ELF-1 (cell line): ENCODE measurements around the gene PTPA.

Source experiments
- DNase-seq: peaks from one replicate; pipeline ENCODE4 v3.0.0-alpha.2; 2016; ENCODE audit warnings: low read depth, low spot score

The PTPA gene

DNA sequence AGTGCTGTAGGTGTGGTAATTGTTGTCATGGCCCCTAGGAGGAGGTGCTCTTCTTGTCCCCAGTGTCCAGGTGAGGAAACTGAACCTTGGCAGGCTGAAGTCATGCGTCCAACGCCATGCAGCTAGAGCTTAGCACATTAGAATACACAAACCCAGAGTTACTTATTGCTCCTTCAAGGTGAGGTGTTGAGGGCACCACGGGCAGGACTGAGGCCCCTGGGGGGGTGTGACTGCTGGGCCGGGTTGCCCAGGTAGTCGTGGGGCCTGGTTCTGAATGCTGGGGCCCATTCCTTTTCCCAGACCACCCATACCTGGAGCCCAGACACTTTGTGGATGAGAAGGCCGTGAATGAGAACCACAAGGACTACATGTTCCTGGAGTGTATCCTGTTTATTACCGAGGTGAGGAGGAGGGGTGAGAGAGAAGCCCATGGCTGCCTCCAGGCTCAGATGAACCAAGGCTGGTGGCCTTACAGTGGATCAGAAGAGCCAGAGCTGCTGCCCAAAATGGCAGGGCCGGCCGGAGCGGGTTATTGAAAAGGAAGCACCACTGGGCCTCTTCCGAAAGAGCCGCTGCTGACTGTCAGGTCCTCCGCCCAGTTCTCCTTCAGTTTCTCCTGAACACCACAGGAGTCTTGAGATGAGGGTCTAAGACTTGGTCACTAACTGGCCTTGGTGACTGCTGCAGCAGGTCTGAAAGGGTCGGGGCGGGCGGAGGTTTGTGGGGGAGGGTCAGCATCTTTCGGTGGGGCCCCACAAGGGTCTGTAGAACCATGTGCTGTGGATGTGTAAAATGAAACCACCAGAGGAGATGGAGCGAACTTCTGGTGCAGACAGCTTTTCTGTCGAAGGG lies 26.3 kb downstream of the PTPA start:
- DNase-seq = no peak

GRCh38 chr9:129138144-129138462 lies 26.9 kb downstream of the PTPA start:
- no peak for DNase-seq

DNA sequence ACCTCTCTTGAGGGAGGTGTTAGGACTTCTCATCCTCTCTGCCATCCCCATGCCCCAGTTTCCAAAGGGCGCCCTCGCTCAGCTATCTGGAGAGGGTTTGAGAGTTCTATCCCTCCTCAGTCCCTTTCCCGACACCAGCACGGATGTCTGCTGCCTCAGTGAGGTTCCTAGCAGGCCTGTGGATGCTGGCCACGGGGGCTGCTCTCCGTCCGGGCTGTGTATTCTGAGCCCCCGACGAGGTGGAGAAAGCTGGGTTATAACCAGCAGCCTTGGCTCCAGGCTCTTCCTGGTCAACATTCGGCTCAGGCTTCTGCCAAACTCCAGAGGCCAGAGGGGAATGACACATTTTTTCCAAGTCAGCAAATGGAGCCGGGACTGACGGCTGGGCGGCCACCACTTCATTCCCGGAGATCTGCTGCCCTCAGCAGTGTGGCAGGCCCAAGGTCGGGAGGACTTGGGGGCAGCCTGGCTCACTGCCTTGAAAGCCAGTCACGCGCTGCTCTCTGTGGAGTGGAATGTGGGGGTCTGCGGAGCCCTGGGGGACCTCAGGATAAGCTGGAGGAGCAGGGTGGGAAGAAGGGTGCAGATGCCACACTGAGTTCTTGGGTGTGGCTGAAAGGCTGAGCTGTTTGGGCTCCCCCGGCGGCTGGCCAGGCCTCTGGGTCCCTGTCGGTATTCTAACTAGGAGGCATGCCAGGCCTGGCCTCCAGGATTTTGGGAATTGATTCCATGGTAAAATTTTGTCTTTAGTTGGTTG lies 27.4 kb downstream of the PTPA start:
- peak; percentile 54 for DNase-seq

DNA sequence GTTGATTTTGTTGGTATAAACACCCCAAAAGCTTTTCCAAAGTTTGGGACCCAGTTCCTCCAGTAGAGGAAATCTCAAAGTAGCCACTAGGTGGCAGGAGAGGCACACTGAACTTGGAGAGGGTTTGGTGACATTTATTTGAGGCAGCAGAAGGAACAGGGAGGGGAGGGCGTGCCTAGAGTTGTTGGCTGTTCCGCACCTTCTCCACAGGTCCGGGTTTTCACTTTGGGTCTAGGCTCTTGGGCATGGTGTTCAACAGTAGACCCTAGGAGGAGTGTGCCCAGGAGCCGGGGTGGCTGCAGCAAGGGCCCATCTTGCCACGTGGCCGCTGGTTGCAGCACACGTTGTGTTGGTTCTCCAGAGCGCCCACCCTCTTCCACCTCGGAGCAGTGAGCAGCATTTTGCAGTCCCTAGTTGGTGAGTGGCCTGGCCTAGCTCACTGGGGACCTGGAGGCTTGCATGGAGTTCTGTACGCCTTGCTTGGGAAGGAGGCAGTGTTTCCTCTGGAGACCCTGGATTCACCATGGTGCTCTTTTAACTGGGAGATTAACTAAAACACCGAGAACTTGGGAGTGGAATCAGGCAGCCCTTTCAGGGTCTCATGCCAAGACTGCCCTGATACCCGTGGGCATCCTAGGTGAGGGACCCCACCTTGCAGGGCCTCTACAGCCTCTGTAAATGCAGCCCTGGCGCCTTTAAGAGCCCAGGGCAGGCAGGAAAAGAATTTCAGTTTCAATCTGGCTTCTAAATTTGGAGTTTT lies 28.2 kb downstream of the PTPA start:
- DNase-seq = peak; percentile 90

GRCh38 chr9:129139993-129140396 lies 28.8 kb downstream of the PTPA start:
- DNase-seq = peak; percentile 98

DNA sequence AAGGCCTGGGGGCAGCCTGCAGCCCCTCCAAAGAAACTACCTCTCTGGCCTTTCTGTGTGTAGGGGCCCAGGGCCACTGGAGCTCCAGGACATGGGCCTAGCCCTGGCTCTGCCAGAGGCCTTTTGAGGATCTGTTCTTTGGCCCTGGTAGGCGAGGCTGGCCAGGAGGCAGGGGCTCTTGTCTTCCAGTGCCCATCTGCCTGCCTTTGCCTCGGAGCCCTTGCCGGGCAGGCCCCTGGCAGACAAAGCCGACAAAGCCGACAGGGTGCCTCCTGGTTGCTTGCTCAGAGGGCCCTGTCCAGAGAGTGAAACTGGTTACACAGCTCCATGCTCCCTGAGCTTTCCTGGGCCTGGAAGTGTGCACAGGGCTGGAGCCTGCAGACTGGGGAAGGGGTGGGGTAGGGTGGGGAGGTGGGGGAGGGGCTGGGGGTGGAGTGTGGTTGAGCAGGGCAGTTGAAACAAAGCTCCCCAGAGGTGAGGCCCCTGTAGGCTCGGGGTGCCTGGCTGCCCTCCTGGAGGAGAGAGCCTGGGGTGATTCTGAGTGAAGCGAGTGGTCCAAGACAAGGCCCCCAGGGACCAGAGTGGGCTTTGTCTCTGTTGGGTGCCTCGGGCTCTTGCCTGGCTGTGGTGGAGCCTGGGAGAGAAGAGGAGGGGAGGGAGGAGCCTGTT lies 29.3 kb downstream of the PTPA start:
- peak; percentile 79 for DNase-seq

DNA sequence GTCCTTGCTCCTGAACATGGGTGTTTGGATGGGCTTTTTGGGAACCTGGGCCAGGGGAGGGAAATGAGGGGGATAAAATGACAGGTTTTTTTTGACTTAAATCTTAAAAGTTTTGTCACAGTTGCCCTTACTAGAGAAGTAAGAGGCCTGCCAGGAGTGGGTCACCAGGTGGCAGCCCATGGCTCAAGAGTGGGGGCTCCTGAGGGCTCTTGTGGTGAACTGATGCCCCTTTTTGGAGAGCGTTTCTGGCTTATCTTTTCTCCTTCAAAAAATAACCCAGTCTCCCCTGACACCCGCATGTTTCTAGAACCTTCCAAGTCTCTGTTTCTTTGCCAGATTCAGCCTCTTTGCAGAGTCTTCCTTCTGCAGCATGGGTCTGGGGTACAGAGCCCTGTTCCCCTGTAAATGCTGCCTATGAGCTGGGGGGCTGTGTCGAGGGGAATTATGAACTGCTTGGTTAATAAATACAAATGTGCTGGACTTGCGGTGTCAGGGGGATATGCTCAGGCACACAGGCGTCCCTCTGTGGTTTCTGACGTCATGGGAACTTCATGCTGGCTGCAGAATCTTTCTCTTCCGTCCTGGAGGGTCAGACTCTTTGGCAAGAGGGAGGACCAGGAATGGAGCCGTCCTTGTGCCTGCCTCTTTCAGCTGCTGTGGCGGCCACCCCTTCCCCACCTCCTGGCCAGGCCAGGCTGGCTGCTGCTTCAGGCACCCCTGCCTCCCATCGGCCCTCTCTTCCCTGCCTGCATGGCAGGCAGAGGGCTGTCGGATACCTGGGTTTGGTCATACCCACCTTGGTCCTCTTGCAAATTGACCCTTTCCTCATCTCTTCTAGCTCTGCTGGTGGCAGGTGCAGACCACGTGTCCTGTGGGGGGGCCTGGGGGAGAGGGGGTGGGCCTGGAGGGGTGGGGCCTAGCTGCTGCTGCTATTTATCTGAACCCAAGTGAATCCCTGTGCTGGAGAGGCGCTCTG lies 30.1 kb downstream of the PTPA start:
- DNase-seq = no peak

DNA sequence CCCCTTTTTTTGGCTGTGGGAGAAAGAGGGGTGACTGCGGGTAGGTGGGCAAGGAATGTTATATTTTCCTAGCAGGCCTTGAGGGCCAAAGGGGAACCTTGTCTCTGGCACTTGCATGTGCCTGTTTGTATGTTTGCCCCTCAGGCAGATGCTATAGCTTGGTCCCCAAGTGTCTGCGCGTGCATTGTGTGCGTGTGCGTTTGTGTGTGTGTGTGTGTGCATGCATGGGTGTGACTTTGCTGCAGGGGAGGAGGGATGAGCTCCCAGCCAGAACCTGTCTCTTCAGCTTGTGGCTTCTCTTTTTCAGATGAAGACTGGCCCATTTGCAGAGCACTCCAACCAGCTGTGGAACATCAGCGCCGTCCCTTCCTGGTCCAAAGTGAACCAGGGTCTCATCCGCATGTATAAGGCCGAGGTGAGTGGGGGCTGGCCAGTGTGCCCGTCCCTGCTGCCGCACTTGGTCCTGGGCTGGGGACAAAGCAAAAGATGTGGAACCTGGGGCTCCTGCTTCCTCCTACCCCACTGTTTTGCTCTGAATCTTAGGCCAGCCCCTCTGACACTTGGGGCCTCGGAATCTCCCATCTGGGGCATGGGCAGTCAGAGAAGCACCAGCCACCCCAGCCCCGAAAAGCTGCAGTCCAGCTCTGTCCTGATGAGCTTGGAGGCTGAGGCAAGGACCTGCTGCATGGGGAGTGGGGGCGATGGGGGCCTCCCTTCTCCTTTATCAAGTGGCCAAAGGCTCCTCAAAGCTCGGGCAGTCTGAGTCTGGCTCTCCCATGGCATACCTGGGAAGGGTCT lies 31.1 kb downstream of the PTPA start:
- no peak for DNase-seq

GRCh38 chr9:129143031-129143927 lies 32.1 kb downstream of the PTPA start:
- peak; percentile 94 for DNase-seq

DNA sequence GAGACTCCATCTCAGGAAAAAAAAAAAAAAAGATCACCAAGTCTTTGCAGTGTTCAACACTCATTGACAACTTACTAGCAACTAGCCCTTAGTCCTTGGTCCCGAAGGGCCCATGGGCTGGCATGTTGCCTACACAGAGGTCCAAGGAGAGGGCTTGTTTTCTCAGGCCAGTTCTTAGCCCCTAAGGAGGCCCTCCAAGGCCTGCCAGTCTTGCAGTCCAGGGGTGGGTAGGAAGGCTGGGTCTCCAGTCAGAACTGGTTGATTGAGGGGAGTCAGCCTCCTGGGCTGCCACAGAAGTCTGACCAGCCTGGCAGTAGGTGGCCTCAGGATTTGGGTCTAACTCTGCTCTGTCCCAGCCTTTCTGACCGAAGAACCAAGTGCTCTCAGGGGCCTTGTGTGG lies 34.1 kb downstream of the PTPA start:
- no peak for DNase-seq

GRCh38 chr9:129145841-129146292 lies 34.7 kb downstream of the PTPA start:
- peak; percentile 98 for DNase-seq

- DNase-seq = peak; percentile 57
These were observed 35.3 kb downstream of the PTPA start for GRCh38 chr9:129146441-129146941.

- no peak for DNase-seq
These were observed 37.4 kb downstream of the PTPA start for GRCh38 chr9:129148463-129149204.

DNA sequence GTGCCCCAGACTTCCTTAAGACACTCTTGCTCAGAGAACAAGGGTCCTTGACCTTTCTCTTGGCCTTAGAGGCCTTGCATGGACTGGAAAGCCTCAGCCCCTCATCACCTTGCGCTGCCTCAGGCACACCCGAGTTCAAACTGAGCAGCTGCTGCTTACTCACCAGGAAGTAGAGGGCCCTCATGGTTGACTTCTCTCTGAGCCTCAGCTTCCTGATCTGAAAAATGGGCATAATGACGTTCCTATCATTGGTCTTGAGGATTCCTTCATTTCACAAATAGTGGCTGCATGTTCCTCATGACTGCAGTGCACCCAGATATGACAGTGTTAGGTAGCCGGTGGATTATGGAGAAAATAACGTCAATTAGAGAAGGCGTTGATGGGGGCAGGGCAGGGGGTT lies 38.2 kb downstream of the PTPA start:
- DNase-seq = no peak

DNA sequence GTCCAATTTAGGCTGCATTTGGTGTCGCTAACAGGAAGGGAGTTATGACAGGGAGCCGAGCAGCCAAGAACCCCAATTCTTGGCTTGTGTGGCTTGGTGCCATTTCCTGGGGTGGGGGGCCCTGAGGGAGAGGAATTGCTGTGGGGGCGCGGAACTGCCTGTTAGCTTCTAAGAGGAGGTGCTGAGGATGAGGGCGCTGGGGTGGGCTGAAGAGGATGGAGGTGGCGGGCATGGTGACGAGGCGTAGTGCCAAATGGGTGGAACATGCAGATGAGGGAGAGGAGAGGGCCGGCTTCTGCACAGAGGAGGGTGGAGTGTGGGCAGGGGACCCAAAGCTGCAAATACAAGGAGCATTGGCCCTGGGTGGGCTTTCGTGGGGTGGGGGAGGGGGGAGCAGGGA lies 38.9 kb downstream of the PTPA start:
- no peak for DNase-seq

DNA sequence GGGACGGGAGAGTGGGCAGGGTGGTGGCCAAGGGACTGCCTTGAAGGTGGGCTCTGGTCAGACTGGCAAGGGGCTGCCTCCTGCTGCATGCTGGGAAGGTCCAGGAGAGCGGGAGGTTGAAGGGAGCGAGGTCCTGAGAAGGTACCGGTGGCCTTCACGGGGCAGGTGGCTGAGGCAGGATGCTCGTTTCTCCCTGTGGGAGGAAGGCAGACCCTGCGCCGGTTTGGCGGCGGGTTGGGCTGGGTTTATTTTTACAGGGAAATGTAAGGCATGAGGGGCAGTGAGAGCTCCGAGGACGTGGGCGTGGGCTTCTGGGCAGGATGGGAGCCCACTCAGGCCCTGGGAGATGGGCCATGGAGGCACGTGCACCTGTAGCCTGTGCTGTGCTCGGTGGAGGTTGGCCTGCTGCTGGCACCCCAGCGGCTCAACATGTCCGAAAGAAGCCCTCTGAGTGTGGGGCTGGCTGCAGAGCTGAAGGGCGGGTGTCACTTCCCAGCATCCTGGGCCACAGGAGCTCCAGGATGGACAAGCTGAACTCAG lies 39.5 kb downstream of the PTPA start:
- DNase-seq = no peak

GRCh38 chr9:129151469-129151868 lies 40.3 kb downstream of the PTPA start:
- DNase-seq = no peak
